ACC112 (cell line): ENCODE data around the gene GABARAPL1.

Experiments used
- H2AFZ ChIP-seq: fragments of 200-600 bp; sonication (generic); one replicate; pipeline ENCODE4 v1.6.0; 2017; ENCODE audit warnings: antibody characterized with exemption, low read length; ENCODE audit not compliant: unreplicated experiment
- H3K27ac ChIP-seq: fragments of 200-600 bp; sonication (generic); 2 replicates; pipeline ENCODE4 v1.5.1; 2014; ENCODE audit warnings: low read depth, mild to moderate bottlenecking, antibody characterized with exemption, low read length, moderate library complexity
- H3K27me3 ChIP-seq: fragments of 200-600 bp; sonication (generic); 2 replicates; pipeline ENCODE4 v1.6.1; 2014; ENCODE audit warnings: mild to moderate bottlenecking, antibody characterized with exemption, low read length, moderate library complexity, mixed read lengths; ENCODE audit not compliant: insufficient read depth
- H3K36me3 ChIP-seq: fragments of 200-600 bp; sonication (generic); 2 replicates; pipeline ENCODE4 v1.6.1; 2016; ENCODE audit warnings: mild to moderate bottlenecking, antibody characterized with exemption, low read length, moderate library complexity, mixed read lengths; ENCODE audit not compliant: insufficient read depth
- H3K4me1 ChIP-seq: fragments of 200-600 bp; sonication (generic); one replicate; pipeline ENCODE4 v1.6.1; 2016; ENCODE audit warnings: low read length, mixed read lengths; ENCODE audit not compliant: insufficient read depth, unreplicated experiment, control insufficient read depth
- H3K4me3 ChIP-seq: fragments of 200-600 bp; sonication (generic); 2 replicates; pipeline ENCODE4 v1.5.1; 2014; ENCODE audit warnings: mild to moderate bottlenecking, low read depth, low read length
- H3K79me2 ChIP-seq: fragments of 200-600 bp; sonication (generic); one replicate; pipeline ENCODE4 v1.6.0; 2016; ENCODE audit warnings: low read length; ENCODE audit not compliant: control insufficient read depth, unreplicated experiment, insufficient read depth

GABARAPL1 gene

DNA sequence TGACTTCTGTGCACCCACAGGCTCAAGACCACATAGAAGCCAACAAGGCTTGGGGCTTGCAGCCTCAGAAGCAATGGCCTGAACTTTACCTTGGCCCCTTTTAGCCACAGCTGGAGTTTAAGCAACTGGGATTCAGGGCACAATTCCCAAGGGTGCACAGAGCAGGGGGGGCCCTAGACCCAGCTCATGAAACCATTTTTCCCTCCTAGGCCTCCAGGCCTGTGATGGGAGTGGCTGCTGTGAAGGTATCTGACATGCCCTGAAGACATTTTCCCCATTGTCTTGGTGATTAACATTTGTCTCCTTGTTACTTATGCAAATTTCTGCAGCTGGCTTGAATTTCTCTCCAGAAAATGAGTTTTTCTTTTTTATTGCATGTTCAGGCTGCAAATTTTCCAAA is 21.9 kb downstream of the GABARAPL1 start:
- no peak overlapping the region for H2AFZ ChIP-seq
- no peaks in the 10 kb centered on the region for H3K36me3 ChIP-seq
- H3K27ac ChIP-seq, result no peak overlapping the region
- no peaks in the 10 kb centered on the region for H3K27me3 ChIP-seq
- H3K79me2 ChIP-seq, result no peaks in the 10 kb centered on the region
- no peak overlapping the region for H3K4me3 ChIP-seq
- no peaks in the 10 kb centered on the region for H3K4me1 ChIP-seq

- no peaks in the 10 kb centered on the region for H3K27me3 ChIP-seq
- no peaks in the 10 kb centered on the region for H3K79me2 ChIP-seq
- no peak overlapping the region for H3K4me3 ChIP-seq
- H2AFZ ChIP-seq, result no peak overlapping the region
- H3K27ac ChIP-seq, result no peak overlapping the region
- no peaks in the 10 kb centered on the region for H3K36me3 ChIP-seq
- no peaks in the 10 kb centered on the region for H3K4me1 ChIP-seq
Observed at GRCh38 chr12:10235761-10236631, 23.3 kb downstream of the GABARAPL1 start.

DNA sequence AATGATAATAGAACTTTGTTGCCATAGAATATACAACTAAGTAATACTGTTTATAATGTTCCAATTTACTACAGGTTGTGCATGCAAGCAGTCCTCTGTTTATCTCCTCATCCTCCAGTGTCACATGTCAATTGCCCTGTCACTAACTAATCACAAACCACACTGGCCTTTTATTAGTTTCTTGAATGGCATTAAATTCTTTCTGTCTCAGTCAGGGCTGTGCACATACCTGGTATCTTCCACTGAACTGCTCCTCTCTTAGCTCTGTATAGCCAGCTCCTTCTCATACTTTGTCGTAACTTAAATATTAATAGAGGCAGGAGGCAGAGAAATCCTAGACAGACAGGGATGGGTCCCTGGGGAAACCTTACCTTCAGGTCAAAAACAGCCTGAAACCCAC is 24.0 kb downstream of the GABARAPL1 start:
- Histone ChIP-seq H3K4me3 (no peak overlapping the region), H3K4me1 (no peaks in the 10 kb centered on the region), H2AFZ (no peak overlapping the region), H3K27ac (no peak overlapping the region), H3K27me3 (no peaks in the 10 kb centered on the region), H3K36me3 (no peaks in the 10 kb centered on the region), H3K79me2 (no peaks in the 10 kb centered on the region)

DNA sequence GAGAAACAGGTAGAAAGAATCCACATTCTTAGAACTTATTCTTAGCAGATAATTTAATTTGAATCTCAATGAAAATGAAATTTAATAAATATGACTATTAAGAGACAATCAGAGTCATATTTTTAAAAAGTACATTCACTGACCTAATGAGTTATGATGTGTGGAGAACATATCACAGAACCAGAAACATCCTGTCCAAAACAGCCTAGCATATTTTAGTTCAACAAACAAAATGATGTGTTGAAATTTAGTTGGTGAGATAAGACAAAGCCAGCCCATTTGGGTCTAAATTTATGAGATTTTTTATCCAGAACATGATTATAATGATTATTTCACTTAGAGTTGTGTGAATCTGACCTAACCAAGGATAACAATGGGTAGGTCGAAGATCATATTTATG is 25.8 kb downstream of the GABARAPL1 start:
- H3K27ac ChIP-seq, result no peak overlapping the region
- no peaks in the 10 kb centered on the region for H3K4me1 ChIP-seq

GRCh38 chr12:10241290-10241689 is 28.6 kb downstream of the GABARAPL1 start:
- H3K4me1 ChIP-seq, result no peaks in the 10 kb centered on the region
- no peak overlapping the region for H3K4me3 ChIP-seq
- no peaks in the 10 kb centered on the region for H3K36me3 ChIP-seq
- no peak overlapping the region for H2AFZ ChIP-seq
- no peak overlapping the region for H3K27ac ChIP-seq
- H3K27me3 ChIP-seq, result no peaks in the 10 kb centered on the region
- no peaks in the 10 kb centered on the region for H3K79me2 ChIP-seq

More for the DNA sequence above, 25.8 kb downstream of the GABARAPL1 start:
- Histone ChIP-seq H3K27me3 (no peaks in the 10 kb centered on the region), H3K4me3 (no peak overlapping the region), H2AFZ (no peak overlapping the region), H3K36me3 (no peaks in the 10 kb centered on the region), H3K79me2 (no peaks in the 10 kb centered on the region)

DNA sequence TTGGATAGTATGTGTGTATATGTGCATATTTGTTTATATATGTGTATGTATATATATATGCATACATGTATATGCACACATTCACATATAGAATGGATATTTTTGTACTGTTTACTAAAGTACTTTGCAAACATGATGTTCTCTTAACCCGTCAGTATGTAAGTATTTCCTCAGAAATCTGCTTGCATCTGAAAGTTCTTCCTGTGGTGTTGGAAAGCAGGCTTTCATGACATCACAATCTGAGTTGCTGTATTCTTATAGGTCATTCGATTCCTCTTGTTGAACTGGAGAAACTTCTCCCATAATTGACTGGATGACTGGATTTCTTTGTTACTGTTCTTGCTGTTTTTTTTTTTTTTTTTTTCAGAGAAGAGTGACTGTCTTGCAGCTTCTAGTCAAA is 29.1 kb downstream of the GABARAPL1 start:
- Histone ChIP-seq H2AFZ (no peak overlapping the region), H3K79me2 (no peaks in the 10 kb centered on the region), H3K4me3 (no peak overlapping the region), H3K27me3 (no peaks in the 10 kb centered on the region), H3K4me1 (no peaks in the 10 kb centered on the region), H3K27ac (no peak overlapping the region), H3K36me3 (no peaks in the 10 kb centered on the region)

GRCh38 chr12:10242539-10242938 is 29.9 kb downstream of the GABARAPL1 start:
- no peak overlapping the region for H3K27ac ChIP-seq
- no peak overlapping the region for H3K4me3 ChIP-seq
- H3K27me3 ChIP-seq, result no peaks in the 10 kb centered on the region
- H3K79me2 ChIP-seq, result no peaks in the 10 kb centered on the region
- H3K4me1 ChIP-seq, result no peaks in the 10 kb centered on the region
- no peak overlapping the region for H2AFZ ChIP-seq
- no peaks in the 10 kb centered on the region for H3K36me3 ChIP-seq

GRCh38 chr12:10243818-10244520 is 31.3 kb downstream of the GABARAPL1 start:
- H3K4me1 ChIP-seq, result no peaks in the 10 kb centered on the region
- H3K36me3 ChIP-seq, result no peaks in the 10 kb centered on the region
- no peaks in the 10 kb centered on the region for H3K79me2 ChIP-seq
- H3K27ac ChIP-seq, result no peak overlapping the region
- no peak overlapping the region for H3K4me3 ChIP-seq
- no peaks in the 10 kb centered on the region for H3K27me3 ChIP-seq
- no peak overlapping the region for H2AFZ ChIP-seq

DNA sequence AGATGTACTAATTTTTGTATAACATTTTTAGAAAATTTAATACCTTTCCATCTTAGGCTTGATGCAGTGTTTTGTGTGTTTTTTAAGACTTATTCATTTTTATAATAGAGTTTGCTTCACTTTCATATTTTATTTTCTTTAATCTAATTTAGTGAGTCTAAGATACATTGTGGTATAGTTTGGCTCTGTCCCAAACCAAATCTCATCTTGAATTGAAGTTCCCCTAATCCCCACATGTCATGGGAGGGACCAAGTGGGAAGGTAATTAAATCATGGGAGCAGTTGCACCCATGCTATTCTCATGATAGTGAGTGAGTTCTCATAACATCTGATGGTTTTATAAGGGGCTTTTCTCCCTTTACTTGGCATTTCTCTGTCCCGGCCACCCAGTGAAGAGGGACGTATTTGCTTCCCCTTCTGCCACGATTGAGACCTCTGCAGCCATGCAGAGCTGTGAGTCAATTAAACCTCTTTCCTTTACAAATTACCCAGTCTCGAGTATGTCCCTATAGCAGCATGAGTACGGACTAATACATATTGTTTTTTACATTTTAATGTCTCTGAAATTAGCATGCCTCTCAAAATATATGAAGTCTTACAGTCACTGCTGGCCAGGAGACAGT is 34.9 kb downstream of the GABARAPL1 start:
- H3K4me3 ChIP-seq, result no peak overlapping the region
- H3K27ac ChIP-seq, result no peak overlapping the region
- H3K4me1 ChIP-seq, result no peaks in the 10 kb centered on the region
- H2AFZ ChIP-seq, result no peak overlapping the region
- H3K27me3 ChIP-seq, result no peaks in the 10 kb centered on the region
- no peaks in the 10 kb centered on the region for H3K79me2 ChIP-seq
- no peaks in the 10 kb centered on the region for H3K36me3 ChIP-seq

GRCh38 chr12:10249690-10250455 is 37.2 kb downstream of the GABARAPL1 start:
- no peak overlapping the region for H3K4me3 ChIP-seq
- H2AFZ ChIP-seq, result no peak overlapping the region
- H3K79me2 ChIP-seq, result no peaks in the 10 kb centered on the region
- no peak overlapping the region for H3K27ac ChIP-seq
- H3K4me1 ChIP-seq, result no peaks in the 10 kb centered on the region
- H3K36me3 ChIP-seq, result no peaks in the 10 kb centered on the region
- no peaks in the 10 kb centered on the region for H3K27me3 ChIP-seq
